KMS-11 (cell line): ENCODE results near the gene SLC26A1.

Experiments used
- H2AFZ ChIP-seq: fragments of 200-600 bp; sonication (generic); 2 replicates; pipeline ENCODE4 v1.6.1; 2016; ENCODE audit warnings: antibody characterized with exemption, mixed run types, low read depth
- H3K27ac ChIP-seq: fragments of 200-600 bp; sonication (generic); 2 replicates; pipeline ENCODE4 v1.6.1; 2016; ENCODE audit warnings: mild to moderate bottlenecking, mixed run types
- H3K27me3 ChIP-seq: fragments of 200-600 bp; sonication (generic); 2 replicates; pipeline ENCODE4 v1.6.1; 2017; ENCODE audit warnings: mild to moderate bottlenecking, low read depth, mixed run types, moderate library complexity; ENCODE audit not compliant: insufficient read depth
- H3K36me3 ChIP-seq: fragments of 200-600 bp; sonication (generic); 2 replicates; pipeline ENCODE4 v1.6.1; 2017; ENCODE audit warnings: mild to moderate bottlenecking, mixed run types; ENCODE audit not compliant: insufficient read depth
- H3K4me1 ChIP-seq: fragments of 200-600 bp; sonication (generic); 2 replicates; pipeline ENCODE4 v1.6.1; 2016; ENCODE audit warnings: mild to moderate bottlenecking, low read depth, mixed run types; ENCODE audit not compliant: poor library complexity, severe bottlenecking
- H3K4me2 ChIP-seq: fragments of 200-600 bp; sonication (generic); 2 replicates; pipeline ENCODE4 v1.7.0; 2016; ENCODE audit warnings: mild to moderate bottlenecking, mixed run types
- H3K4me3 ChIP-seq: fragments of 200-600 bp; sonication (generic); IDR thresholded peaks from 2 replicates; pipeline ENCODE4 v1.6.1; 2017; ENCODE audit warnings: low read depth, low read length, mixed read lengths; ENCODE audit not compliant: insufficient read depth
- H3K79me2 ChIP-seq: fragments of 200-600 bp; sonication (generic); 2 replicates; pipeline ENCODE4 v1.6.1; 2016; ENCODE audit warnings: low read depth, mixed run types; ENCODE audit not compliant: insufficient read depth
- H3K9ac ChIP-seq: fragments of 200-600 bp; sonication (generic); 2 replicates; pipeline ENCODE4 v1.6.1; 2016; ENCODE audit warnings: mild to moderate bottlenecking, mixed run types
- H4K20me1 ChIP-seq: fragments of 200-600 bp; sonication (generic); 2 replicates; pipeline ENCODE4 v1.6.1; 2016; ENCODE audit warnings: mild to moderate bottlenecking, mixed run types; ENCODE audit not compliant: insufficient read depth
- CTCF ChIP-seq: fragments of 200-600 bp; sonication (generic); conservative IDR thresholded peaks from 2 replicates; pipeline ENCODE4 v1.6.1; 2017; ENCODE audit warnings: low read depth, mild to moderate bottlenecking, antibody characterized with exemption, low read length, moderate library complexity, mixed read lengths

Gene SLC26A1

GRCh38 chr4:995311-996026 lies 2.3 kb upstream of the SLC26A1 start:
- Histone ChIP-seq H3K79me2 (no peaks in the 10 kb centered on the region), H3K27me3 (no peaks in the 10 kb centered on the region), H3K9ac (no peak overlapping the region), H3K4me3 (no peak overlapping the region), H2AFZ (no peak overlapping the region), H3K4me1 (no peaks in the 10 kb centered on the region), H3K4me2 (no peak overlapping the region), H3K27ac (no peak overlapping the region), H4K20me1 (no peaks in the 10 kb centered on the region), H3K36me3 (no peaks in the 10 kb centered on the region)
- TF ChIP-seq CTCF, result no peak

GRCh38 chr4:992297-993110 lies 700 bp downstream of the SLC26A1 start:
- Histone ChIP-seq H2AFZ (no peak overlapping the region), H3K4me1 (no peaks in the 10 kb centered on the region), H4K20me1 (no peaks in the 10 kb centered on the region), H3K4me3 (no peak overlapping the region), H3K79me2 (no peaks in the 10 kb centered on the region), H3K9ac (no peak overlapping the region), H3K4me2 (no peak overlapping the region), H3K27ac (no peak overlapping the region), H3K36me3 (no peaks in the 10 kb centered on the region), H3K27me3 (no peaks in the 10 kb centered on the region)
- no peak for TF ChIP-seq CTCF

- no peak for TF ChIP-seq CTCF
- no peaks in the 10 kb centered on the region for H3K27me3 ChIP-seq
- H3K4me3 ChIP-seq, result no peak overlapping the region
- no peaks in the 10 kb centered on the region for H3K4me1 ChIP-seq
- H2AFZ ChIP-seq, result no peak overlapping the region
- no peak overlapping the region for H3K4me2 ChIP-seq
- H3K9ac ChIP-seq, result no peak overlapping the region
- no peaks in the 10 kb centered on the region for H4K20me1 ChIP-seq
- no peaks in the 10 kb centered on the region for H3K79me2 ChIP-seq
- H3K27ac ChIP-seq, result no peak overlapping the region
- H3K36me3 ChIP-seq, result no peaks in the 10 kb centered on the region
These were observed 1.5 kb downstream of the SLC26A1 start for GRCh38 chr4:991451-992296.

- H3K79me2 ChIP-seq, result no peaks in the 10 kb centered on the region
- no peak overlapping the region for H3K4me3 ChIP-seq
- H3K36me3 ChIP-seq, result no peaks in the 10 kb centered on the region
- H3K4me1 ChIP-seq, result no peaks in the 10 kb centered on the region
- no peak overlapping the region for H2AFZ ChIP-seq
- no peak overlapping the region for H3K4me2 ChIP-seq
- no peak overlapping the region for H3K9ac ChIP-seq
- H3K27ac ChIP-seq, result no peak overlapping the region
- no peak for TF ChIP-seq CTCF
- no peaks in the 10 kb centered on the region for H4K20me1 ChIP-seq
- H3K27me3 ChIP-seq, result no peaks in the 10 kb centered on the region
These were observed 2.3 kb downstream of the SLC26A1 start for GRCh38 chr4:990746-991367.
